T-helper 2 cell treated with Interferon-gamma antibody and Interleukin-4, amounts not matched to agents 100 ng/mL and 5 ng/mL, for 36 hours (primary cell): ENCODE data around the gene PLEKHA6. TPM values are rescaled to one million over a fixed set of nuclear protein-coding genes. Genes with fewer than 3 reads are reported as not detected.

Experiments
- intact Hi-C: fragments of 100-400 bp; cut with micrococcal nuclease; formaldehyde crosslinking; loops from one replicate; pipeline ENCODE4 v1.15.1; 2023
- total RNA-seq: library from RNA; stranded (reverse); gene quantifications from 2 replicates; pipeline ENCODE4 v1.2.3, GENCODE V29; 2022

The PLEKHA6 gene
- total RNA-seq, 1 donor from 2014 or later = 0.09 TPM

GRCh38 chr1:204355913-204356312, 3.8 kb downstream of the PLEKHA6 start:
- intact Hi-C loops = no loop called here

- intact Hi-C loops = no loop called here
Measured at GRCh38 chr1:204354579-204354978, 5.2 kb downstream of the PLEKHA6 start.

GRCh38 chr1:204353213-204353910, 6.4 kb downstream of the PLEKHA6 start:
- intact Hi-C loops = no loop called here

GRCh38 chr1:204350857-204351573, 8.7 kb downstream of the PLEKHA6 start:
- intact Hi-C loops = no loop called here

GRCh38 chr1:204350312-204350711, 9.4 kb downstream of the PLEKHA6 start:
- intact Hi-C loops = no loop called here

GRCh38 chr1:204349602-204350001, 10.1 kb downstream of the PLEKHA6 start:
- intact Hi-C loops = no loop called here

DNA sequence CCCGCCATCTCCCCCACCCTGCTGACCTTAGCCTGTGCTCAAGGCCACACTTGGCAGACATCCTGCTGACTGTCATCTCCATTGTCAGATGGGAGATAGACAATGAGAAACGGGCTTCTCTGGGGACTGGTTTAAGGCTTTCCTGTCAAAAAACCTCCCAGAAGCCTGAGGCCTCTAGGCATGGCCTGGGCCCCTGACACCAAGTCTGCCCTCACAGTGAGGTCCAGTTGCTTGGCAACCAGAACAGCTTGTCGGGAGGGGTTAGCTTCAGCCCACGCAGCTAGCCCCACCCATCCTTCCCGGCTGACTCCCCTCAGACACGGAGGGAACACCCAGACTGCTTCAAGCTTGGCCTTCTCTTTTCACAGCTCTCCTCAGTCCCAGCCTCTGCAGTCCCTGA, 11.0 kb downstream of the PLEKHA6 start:
- intact Hi-C loops = no loop called here

DNA sequence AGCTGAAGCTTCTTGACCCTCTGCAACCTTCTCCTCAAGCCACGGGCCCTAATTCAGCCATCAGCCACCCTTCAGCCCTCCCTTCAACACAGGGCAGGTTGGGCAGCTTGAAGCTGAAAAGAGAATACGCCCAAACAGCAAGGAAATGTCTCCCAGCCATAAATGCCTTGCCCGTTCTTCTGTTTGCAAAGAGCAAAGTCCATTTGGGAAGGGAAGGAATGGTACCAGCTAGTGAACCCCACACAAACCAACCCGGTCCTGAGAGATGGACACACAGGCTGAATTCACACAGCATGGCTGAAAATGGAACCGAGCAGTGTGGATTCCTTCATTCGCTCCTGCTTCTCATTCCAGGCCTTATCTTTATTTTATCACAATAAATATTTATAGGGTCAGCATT, 11.5 kb downstream of the PLEKHA6 start:
- intact Hi-C loops = no loop called here

GRCh38 chr1:204345941-204346645, 13.6 kb downstream of the PLEKHA6 start:
- intact Hi-C loops = no loop called here

DNA sequence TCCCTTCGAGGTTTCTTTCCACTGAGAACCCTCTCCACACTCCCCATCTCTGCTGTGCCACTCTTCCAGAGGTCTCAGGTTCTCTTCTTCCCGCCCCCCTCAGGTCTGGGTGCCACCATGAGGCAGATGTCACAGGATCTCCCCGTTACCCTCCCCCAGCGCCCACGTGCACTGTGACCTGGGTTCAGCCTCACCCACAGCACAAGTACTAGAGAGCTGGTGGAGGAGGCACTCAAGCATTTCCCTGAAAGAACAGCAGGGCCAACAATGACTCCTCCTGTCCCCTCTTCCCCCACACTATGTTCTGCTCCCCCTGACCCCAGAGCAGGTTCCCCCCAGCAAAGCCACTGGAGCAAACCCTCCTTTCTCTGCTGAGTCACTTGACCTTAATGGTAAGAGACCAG, 14.3 kb downstream of the PLEKHA6 start:
- intact Hi-C loops = no loop called here

DNA sequence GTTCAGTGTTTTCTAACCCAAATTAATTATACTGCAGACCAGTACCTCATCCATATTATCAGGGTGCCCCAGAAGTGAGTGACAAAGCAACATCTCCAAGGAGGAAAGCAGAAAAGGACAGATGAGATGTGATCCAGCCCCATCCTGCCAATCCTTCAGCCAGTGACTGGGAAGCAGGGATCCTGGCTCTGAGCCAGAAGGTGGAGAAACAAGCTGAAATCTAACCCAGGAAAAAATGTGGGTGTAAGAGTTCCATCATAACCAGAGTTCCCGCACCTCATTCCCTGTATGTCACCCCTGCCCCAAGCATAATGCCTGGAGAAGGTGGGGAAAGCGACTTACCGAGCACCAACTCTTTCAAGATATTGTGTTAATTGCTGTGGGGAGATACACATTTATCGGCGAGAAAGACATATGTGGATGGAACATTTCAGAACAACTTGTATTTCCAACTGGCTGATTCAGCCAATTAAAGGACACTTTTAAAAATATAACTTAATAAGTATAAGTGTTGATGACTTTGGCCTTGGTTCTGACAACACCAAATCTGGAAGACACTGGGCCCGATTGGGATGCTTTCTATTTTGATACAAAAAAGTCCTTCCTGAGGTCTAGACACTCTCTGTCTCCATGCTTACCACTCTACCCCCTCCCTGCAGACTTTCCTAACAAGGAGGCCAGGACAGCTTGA, 14.9 kb downstream of the PLEKHA6 start:
- intact Hi-C loops = no loop called here

GRCh38 chr1:204343802-204344201, 15.9 kb downstream of the PLEKHA6 start:
- intact Hi-C loops = no loop called here

GRCh38 chr1:204343247-204343646, 16.5 kb downstream of the PLEKHA6 start:
- intact Hi-C loops = no loop called here

- intact Hi-C loops = no loop called here
Measured at GRCh38 chr1:204342310-204342709, 17.4 kb downstream of the PLEKHA6 start.

DNA sequence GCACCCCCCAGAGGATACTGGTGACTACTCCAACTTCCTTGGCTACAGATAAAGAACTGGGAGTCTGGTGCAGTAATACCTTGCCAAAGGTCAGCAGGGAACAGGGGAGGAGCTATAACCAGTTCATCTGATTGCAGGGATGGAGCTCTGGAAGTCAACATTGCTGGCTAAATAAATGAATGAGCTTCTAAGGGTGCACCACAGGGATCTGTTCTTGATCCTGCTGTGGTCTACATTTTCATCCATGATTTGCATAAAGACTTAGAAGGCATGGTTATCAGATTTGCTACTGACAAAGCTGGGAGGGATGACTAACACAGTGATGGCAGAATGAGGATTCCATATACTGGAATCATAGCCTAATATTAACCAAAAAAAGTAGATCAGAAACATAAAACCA, 18.3 kb downstream of the PLEKHA6 start:
- intact Hi-C loops = no loop called here

DNA sequence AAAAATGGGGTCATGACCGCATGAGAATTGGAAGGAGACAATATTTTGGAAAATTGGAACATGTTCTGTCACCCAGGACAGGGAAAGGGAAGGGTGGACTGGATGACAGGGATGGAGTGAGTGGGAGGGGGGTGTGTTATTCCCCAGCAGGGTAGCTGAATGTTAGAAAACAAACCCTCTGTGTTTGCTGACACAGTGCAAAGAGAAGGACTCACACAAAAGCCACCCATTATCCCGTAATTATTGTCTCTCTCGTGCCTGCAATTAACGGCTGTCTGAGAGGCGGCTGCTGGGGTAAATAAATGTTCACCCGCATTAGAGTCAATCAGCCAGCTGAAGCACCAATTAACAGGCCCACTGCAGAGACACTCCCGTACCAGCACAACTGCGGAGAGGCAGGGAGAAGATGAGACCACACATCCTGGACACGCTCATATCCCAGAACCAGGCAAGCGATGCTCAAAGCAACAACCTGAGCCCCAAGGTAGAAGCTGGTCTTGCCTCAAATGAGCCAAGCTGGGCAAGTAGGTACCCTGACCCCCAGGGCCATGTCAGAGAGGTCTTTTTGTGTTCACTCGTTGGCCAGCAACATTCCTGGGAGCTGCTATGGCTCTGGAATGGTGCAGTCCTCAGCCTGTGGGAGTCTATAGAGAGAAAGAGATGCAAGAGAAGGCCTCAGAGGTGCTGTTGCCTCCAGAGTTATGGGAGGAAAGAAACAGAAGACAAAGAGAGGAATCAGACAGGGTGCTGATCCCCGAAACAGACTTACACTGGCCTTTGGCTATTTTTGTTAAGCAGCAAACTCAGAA, 19.4 kb downstream of the PLEKHA6 start:
- intact Hi-C loops = no loop called here

DNA sequence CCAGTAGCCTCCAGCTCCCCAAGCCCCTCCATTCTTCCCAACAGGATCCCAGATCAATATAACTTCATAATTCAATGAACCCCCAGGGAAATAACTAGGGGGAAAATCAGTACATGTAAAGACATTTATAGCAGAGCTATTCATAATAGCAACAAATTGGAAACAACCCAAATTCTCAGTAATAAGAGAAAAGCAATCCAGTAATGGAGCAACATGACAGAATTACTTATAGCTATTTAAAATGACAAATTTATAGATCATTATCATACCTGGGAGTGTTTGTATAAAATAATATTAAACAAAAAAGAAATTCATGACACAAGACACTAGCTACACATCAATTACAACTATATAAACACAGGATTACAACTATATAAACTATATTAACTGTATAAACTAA, 20.2 kb downstream of the PLEKHA6 start:
- intact Hi-C loops = no loop called here

DNA sequence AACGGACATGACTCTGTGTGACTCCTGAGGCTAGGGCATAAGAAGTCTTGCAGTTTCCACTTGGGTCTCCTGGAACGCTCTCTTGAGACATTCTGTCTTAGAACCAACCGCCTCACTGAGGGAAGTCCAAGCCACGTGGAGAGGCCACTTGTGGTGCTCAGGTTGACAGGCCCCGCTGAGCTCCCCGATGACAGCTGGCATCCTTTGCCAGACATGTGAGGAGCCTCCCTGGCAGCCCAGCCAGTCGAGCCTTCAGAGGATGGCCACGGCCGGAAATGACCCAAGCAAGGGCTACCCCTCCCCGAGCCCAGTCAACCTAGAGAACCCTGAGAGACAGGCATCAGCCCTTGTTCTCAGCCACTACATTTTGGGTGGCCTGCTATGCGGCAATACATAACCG, 20.7 kb downstream of the PLEKHA6 start:
- intact Hi-C loops = no loop called here

DNA sequence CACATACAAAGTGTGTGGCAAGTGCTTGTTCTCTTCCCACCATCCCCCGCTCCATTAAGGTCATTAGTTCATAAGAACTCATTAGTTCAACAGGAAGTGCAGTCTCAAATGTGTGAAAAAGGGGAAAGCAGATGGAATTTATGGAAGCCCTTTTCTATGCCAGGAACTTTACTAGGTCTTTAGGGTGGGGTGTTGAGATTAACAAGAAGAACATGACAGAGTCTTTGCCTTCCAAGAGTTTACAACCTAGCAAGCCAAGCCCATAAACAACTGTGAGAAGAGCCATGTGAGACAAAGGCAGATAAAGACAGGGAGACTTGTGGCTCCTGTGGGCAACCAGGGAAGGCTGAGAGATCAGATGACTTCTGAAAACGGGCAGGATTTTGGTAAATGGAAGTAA, 21.4 kb downstream of the PLEKHA6 start:
- intact Hi-C loops = no loop called here

DNA sequence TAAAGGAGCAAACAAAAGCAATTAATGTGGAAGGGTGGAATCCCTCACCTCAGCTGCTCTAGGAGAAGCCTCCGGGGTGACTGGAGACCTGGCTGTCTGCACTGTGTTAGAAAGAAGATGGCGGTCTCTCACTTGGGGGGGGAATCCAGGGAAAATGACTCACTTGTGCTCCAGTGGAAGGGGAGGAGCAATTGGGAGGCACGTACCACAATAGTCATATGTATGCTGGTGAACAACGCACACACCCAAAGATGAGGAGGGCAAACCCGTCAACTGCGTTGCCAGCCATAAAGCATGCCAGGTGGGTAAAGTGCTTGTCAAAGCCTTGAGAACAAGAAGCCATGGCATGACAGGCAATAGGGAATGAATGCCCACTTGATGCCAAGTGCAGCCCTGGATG, 22.1 kb downstream of the PLEKHA6 start:
- intact Hi-C loops = no loop called here

DNA sequence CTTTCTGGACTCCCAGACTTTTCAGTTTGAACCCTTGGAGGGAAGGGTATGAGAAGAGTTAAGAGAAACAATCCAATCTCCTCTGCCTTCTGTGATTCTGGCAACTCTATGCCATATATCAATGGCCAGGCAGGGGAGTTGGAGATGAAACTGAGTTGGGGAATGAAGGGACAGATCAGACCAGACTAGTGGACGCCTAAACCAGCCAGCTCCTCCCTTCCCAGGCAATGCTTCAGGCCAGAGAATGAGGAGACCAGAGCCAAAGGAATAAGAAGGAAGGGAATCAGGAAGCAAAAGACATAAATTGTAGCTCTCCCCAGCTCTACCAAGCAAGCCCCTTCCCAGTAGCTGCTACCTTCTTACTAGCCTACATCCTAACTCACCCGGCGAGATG, 22.7 kb downstream of the PLEKHA6 start:
- intact Hi-C loops = no loop called here
